Endothelial cell of hepatic sinusoid (primary cell): ENCODE data around the gene C20orf96.

ENCODE experiments used
- in situ Hi-C: cut with HindIII; loops from 2 replicates; pipeline ENCODE4 v1.10.0; 2017; ENCODE audit warnings: low sequenced_read_pairs

The C20orf96 gene

DNA sequence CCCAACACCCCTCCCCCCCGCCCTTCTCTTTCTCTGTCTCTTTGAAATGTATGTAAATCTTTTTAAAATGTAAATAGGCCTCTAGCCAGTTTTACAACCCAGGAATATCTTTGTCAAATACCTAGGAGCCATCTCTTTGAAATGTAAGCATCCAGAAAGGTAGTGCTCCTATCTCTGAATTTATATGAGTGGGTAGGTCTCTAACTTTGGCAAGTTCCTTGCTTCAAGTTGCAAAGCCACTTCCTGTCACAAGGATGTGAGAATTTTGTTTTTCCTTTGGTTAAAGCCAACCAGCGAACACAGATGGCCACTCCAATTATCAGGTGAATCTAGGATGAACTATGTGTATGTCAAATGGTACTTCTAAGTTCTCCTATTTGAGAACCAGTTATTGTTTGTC lies 39.2 kb downstream of the C20orf96 start:
- in situ Hi-C loops, result no loop called here

DNA sequence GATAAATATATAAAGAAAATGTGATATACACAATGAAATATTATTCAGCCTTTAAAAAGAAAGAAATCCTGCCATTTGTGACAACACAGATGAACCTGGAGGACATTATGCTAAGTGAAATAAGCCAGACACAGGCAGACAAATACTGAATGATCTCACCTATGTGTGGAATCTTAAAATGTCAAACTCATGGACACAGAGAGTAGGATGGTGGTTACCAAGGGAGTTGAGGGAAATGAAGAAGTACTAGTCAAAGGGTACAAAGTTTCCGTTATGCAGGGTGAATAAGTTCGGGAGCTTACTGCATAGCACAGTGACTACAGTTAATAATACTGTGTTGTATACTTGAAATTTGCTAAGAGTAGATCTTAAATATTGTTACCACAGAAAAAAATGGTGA lies 47.6 kb downstream of the C20orf96 start:
- in situ Hi-C loops, result no loop called here

DNA sequence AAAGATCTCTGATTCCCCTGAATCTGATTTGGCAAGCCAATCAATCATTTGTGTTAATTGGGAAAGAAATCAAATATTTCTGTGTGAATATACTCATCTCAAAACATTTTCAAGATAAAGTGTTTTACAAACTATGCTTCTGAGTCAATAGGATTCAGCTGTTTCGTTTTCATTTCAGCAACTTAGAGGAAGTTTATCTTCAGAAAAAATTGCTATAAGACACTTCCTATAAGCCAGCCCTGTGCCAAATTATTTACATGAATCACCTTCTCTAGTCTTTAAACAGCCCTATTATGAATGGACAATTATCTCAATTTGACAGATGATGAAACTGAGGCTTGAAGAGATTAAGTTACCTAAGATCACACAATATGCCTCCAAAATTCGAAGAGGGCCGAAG lies 52.6 kb downstream of the C20orf96 start:
- in situ Hi-C loops, result loop anchor here (5.0 kb wide), 1 partner anchor 71 kb away; no protein-coding TSS in a partner anchor

DNA sequence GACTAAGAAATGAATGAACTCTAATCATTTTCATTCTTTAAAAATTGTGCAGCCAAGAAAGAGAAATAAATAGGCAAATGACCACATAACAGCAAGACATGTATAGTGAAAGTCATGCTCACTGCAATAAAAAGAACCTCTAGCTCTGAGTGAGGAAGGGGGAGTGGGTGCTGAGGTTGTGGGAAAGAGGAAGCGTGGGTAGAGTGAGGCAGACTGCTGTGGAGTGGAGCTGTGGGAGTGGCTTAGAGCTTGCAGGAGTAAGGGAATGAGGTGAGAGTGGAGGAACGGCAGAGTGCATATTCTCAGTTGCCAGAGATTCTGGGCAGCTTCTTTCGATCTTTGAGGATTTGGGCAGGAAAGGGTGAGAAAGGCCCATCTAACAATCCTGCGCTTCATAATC lies 53.1 kb downstream of the C20orf96 start:
- in situ Hi-C loops, result loop anchor here (5.0 kb wide), 1 partner anchor 70 kb away; no protein-coding TSS in a partner anchor

DNA sequence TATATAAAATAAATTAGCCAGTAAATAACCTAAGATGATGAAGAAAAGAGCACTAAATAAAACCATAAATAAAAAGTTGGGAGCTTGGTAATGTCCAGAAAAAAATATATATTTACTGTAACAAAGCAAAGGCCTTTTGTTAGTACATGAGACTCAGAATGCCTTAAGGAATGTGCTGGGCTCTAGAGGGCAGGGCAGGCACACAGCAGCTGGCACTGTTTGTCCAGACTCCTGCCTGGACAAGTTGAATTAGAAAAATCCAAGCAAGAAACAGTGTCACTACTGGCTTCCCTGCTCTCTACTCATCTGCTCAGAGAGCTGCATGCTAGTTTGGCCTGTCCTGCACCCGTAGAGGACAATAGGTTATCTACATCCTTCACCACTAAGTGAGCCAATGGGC lies 54.7 kb downstream of the C20orf96 start:
- in situ Hi-C loops, result loop anchor here (5.0 kb wide), 1 partner anchor 69 kb away; no protein-coding TSS in a partner anchor

DNA sequence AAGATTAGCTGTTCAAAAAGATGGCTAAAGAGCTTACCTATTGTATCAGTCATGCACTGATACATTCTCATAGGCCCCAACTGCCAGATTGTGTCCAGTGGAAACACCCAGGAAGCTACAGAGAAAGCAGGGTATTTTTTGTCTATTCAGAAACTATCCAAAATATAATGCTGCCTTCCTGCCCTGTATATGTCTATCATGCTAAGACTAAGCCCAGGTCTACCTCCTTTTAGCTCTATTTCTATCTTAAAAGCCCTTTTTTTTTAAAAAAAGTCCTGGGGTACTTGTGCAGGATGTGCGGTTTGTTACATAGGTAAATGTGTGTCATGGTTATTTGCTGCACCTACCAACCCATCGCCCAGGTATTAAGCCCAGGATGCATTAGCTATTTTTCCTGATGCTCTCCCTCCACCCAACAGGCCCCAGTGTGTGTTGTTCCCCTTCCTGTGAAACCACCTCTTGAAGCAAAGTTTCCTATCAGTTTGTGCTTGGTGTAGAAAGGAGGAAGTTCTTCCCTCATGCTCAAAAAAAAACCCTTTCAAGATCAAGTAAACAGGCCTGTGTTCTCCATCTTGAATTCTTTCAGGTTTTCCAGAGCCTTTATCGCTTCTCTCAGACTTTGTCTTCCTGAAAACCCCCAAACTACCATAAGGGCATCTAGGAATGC lies 63.0 kb downstream of the C20orf96 start:
- in situ Hi-C loops, result loop anchor here (5.0 to 10.0 kb wide), 2 partner anchors 90 to 107 kb away; no protein-coding TSS in a partner anchor

DNA sequence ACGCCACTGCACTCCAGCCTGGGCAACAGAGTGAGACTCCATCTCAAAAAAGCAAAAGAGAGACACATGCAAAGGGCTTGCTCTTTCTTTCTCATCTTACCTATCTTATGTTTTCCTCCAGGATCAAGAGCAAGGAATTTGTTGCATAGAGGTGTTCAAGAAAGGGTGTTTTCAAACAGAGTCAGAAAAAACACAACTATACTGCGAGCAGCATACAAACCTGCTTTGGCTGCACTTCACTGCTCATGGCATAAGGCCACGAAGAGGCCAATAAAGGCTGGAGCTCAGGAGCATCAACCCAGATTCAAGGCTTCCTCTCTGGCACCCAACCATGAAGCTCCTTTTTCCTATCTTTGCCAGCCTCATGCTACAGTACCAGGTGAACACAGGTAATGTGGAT lies 63.6 kb downstream of the C20orf96 start, which contains the start of gene DEFB129:
DEFB129 (plus strand) TSS at position 301 of the 400 bp plus-strand sequence; CDS start at position 332, 31 bp downstream.
- in situ Hi-C loops, result loop anchor here (5.0 to 10.0 kb wide), 2 partner anchors 90 to 108 kb away; no protein-coding TSS in a partner anchor

DNA sequence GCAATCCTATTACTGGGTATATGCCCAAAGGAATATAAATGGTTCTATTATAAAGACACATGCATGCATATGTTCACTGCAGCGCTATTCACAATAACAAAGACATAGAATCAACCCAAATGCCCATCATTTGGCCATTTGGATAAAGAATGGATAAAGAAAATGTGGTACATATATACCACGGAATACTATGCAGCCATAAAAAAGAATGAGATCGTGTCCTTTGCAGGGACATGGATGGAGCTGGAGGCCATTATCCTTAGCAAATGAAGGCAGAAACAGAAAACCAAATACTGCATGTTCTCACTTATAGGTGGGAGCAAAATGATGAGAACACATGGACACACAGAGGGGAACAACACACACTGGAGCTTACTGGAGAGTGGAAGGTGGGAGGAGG lies 64.7 kb downstream of the C20orf96 start:
- in situ Hi-C loops, result loop anchor here (5.0 to 10.0 kb wide), 2 partner anchors 89 to 109 kb away; no protein-coding TSS in a partner anchor

DNA sequence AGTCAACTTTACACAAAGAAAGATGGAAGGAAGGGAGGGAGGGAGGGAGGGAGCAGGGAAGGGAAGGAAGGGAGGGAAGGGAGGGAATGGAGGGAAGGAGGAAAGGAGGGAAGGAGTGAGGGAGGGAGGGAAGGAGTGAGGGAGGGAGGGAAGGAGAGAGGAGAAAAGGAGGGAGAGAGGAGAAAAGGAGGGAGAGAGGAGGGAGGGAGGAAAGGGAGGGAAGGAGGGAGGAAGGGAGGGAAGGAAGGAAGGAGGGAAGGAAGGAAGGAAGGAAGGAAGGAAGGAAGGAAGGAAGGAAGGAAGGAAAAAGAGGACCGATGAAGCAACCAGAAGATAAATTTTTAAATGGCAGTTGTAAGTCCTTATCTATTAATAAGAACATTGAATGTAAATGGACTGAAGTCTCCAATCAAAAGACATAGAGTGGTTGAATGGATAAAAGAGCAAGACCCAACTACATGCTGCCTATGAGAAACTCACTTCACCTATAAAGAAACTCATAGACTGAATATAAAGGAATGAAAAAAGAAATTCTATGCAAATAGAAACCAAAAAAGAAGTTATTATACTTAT lies 69.2 kb downstream of the C20orf96 start:
- in situ Hi-C loops, result loop anchor here (10.0 kb wide), 1 partner anchor 113 kb away; no protein-coding TSS in a partner anchor
